Fibroblast of mammary gland (primary cell): ENCODE data around the gene VPS50.
"Not testable (repeated sequence)": the region's sequence is repeated elsewhere in the genome, so short reads cannot be mapped to it uniquely, and the experiment has no call there.

ENCODE experiments used
- DNase-seq: peaks from one replicate; pipeline ENCODE4 v3.0.0-alpha.2; 2010; ENCODE audit warnings: low read depth
- H3K4me3 ChIP-seq: 2 replicates; pipeline ENCODE4 v1.5.1; 2011; ENCODE audit warnings: low read depth, mild to moderate bottlenecking, low read length, moderate library complexity; ENCODE audit not compliant: control insufficient read depth
- TF ChIP-seq, protein P1 (sequence below): conservative IDR thresholded peaks from 2 replicates; pipeline ENCODE4 v1.5.1; 2011; ENCODE audit warnings: low read depth, low read length, inconsistent platforms; ENCODE audit not compliant: control insufficient read depth, insufficient read depth

Gene VPS50

DNA sequence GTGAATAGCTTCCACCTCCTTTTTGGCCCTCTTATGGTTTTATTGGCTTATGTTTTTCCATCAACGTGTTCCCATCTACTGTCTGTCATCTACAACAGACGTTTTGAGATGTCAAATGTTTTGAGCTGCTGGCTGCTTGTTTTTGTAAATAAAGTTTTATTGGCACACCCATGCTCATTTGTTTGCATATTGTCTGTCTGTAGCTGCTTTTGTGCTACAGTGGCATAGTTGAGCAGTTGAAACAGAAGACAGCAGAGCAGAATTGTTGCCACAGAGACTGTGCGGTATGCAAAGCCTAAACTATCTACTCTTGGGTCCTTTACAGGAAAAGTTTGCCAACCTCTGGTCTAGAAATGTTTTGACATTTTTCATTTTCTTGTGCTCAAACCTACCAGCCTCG is 88.7 kb downstream of the VPS50 start:
- no peak overlapping the region for H3K4me3 ChIP-seq
- no peak for DNase-seq
- TF ChIP-seq, protein P1, sequence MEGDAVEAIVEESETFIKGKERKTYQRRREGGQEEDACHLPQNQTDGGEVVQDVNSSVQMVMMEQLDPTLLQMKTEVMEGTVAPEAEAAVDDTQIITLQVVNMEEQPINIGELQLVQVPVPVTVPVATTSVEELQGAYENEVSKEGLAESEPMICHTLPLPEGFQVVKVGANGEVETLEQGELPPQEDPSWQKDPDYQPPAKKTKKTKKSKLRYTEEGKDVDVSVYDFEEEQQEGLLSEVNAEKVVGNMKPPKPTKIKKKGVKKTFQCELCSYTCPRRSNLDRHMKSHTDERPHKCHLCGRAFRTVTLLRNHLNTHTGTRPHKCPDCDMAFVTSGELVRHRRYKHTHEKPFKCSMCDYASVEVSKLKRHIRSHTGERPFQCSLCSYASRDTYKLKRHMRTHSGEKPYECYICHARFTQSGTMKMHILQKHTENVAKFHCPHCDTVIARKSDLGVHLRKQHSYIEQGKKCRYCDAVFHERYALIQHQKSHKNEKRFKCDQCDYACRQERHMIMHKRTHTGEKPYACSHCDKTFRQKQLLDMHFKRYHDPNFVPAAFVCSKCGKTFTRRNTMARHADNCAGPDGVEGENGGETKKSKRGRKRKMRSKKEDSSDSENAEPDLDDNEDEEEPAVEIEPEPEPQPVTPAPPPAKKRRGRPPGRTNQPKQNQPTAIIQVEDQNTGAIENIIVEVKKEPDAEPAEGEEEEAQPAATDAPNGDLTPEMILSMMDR, result no peak

DNA sequence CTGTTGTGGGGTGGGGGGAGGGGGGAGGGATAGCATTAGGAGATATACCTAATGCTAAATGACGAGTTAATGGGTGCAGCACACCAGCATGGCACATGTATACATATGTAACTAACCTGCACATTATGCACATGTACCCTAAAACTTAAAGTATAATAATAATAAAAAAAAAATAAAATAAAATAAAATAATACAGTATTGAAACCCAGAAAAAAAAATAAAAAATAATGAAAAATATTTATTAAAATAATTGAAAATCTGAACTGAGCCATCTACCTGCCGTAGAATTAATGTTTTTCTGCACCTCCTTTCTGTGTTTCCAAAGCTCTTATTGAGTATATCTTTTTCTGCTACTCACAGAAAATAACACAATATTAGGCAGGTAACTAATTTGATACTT is 94.1 kb downstream of the VPS50 start:
- not testable (repeated sequence) for H3K4me3 ChIP-seq, DNase-seq

DNA sequence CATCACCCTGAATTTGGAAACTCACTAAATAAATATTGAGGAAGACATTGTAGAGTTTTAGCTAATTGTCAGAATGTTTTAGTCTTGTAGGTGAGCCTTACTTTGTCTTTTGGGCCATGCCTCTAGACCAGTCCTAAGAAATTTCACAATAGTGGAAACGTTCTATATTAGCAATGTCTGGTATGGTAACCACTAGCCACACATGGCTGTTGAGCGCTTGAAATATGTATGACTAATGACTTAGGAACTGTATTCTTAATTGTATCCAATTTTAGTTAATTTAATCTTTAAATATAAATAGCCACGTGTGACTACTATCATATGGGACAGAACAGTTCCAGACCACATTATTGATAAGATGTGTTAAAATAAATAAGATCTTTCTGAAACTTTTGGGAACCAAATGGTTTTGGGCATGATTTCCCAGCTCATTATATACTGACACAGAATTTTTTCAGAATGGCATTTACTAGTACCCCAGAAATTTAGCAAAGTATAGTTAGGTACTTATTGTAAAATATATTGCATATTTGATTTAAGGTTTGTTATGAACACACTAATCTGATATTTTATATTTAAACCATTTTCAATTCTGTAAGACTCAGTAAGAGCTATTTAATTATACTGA is 95.0 kb downstream of the VPS50 start:
- peak; percentile 79 for DNase-seq
- TF ChIP-seq, protein P1, result no peak
- H3K4me3 ChIP-seq, result no peak overlapping the region

DNA sequence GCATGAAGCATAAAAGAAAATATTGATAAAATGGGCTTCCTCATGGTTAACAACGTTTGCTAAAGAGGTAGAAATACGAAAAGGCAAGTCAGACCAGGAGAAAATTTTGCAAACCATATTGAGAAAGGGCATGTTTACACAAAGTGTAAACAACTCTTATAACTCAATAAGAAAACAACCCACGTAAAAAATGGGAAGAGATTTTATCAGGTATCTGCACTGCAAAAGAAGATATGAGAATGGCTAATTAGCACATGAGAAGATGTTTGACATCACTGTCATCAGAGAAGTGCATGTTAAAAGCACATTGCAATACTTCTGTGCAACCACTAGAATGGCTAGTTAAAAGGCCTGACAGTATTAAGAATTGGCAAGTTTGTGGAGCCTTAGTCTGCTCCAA is 99.5 kb downstream of the VPS50 start:
- H3K4me3 ChIP-seq, result no peak overlapping the region
- TF ChIP-seq, protein P1, result no peak
- DNase-seq, result no peak

DNA sequence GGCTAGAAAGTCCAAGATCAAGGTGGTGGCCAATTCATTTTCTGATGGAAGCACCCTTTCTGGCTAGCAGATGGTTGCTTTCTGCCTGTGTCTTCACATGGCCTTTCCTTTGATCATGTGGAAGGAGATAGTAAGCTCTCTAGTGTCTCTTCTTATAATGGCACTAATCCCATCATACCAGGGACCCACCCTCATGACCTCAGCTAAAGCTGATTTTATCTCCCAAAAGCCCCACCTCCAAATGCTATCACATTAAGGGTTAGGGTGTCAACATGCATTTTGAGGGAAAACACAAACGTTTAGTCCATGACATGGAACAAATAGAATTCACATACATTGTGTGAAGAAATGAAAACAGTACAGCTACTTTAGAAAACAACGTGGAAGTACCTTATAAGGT is 100.0 kb downstream of the VPS50 start:
- no peak for DNase-seq
- TF ChIP-seq, protein P1, result no peak
- no peak overlapping the region for H3K4me3 ChIP-seq

DNA sequence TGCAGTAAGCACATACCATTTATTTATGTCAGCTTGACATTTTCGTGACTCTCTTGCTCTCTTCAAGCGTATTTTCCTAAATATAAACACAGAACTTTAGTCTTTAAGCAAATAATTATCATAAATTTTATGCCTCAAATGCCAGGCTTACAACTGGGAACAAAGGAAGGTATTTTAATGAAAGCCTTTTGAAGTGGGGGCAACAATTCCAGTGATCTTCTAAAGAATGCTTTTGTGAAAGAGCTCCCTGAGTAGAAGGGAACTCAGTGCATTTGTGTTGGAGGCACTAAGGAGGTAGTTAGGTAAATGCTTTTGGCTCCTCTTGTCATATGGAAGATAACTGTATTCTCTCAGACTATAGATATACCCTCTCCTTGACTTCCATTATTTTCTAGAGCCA is 104.9 kb downstream of the VPS50 start:
- TF ChIP-seq, protein P1, result no peak
- no peak overlapping the region for H3K4me3 ChIP-seq
- DNase-seq, result no peak

DNA sequence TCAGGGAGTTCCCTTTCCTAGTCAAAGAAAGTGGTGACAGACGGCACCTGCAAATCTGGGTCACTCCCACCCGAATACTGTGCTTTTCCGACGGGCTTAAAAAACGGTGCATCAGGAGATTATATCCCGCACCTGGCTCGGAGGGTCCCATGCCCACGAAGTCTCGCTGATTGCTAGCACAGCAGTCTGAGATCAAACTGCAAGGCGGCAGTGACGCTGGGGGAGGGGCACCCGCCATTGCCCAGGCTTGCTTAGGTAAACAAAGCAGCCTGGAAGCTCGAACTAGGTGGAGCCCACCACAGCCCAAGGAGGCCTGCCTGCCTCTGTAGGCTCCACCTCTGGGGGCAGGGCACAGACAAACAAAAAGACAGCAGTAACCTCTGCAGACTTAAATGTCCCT is 110.0 kb downstream of the VPS50 start:
- not testable (repeated sequence) for DNase-seq, H3K4me3 ChIP-seq

DNA sequence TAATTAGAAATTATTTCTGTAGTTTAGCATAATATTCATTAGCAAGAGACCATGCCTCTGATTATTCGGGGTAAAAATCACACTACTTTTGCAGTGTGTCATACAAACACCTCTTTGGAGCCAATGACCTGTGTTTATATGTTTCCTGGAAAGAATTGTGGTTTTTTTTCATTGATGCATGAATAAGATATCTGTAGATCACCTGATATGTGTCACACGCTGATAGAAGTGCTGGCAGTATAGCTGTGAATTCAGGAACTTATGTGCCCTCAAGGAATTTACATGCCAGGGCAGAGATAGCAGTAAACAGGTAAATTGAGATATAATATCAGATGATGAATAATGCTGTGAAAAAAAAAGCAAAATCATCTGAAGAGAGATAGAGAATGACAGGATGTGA is 118.2 kb downstream of the VPS50 start:
- TF ChIP-seq, protein P1, result no peak
- no peak for DNase-seq
- H3K4me3 ChIP-seq, result no peak overlapping the region
